HG02588 (cell line): ENCODE data around the gene HMG20A.

Source experiments
- ATAC-seq: cut with Tn5 transposase; IDR thresholded peaks from one replicate; pipeline ENCODE4 v1.9.1; 2021; ENCODE audit warnings: mild to moderate bottlenecking, moderate library complexity; ENCODE audit not compliant: unreplicated experiment

The HMG20A gene

DNA sequence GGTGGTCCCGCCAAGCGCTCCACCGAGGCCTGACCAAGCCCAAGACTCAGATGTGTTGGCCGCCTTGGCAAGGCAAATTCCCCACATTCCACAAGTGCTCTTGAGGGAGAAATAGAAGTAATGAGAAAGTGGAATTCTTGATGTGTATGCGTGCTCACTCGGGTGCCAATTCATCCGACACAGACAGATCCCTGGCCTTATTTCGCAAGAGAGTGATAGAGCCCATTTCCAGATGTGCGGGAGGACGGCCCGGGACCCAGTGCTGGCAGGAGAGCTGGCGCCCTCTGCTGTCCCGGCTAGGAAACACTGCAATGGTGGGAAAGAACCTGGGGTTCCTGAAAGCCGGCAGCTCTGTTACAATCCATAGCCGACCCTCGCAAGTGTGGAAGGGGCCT, 76.0 kb downstream of the HMG20A start:
- ATAC-seq = no peak

DNA sequence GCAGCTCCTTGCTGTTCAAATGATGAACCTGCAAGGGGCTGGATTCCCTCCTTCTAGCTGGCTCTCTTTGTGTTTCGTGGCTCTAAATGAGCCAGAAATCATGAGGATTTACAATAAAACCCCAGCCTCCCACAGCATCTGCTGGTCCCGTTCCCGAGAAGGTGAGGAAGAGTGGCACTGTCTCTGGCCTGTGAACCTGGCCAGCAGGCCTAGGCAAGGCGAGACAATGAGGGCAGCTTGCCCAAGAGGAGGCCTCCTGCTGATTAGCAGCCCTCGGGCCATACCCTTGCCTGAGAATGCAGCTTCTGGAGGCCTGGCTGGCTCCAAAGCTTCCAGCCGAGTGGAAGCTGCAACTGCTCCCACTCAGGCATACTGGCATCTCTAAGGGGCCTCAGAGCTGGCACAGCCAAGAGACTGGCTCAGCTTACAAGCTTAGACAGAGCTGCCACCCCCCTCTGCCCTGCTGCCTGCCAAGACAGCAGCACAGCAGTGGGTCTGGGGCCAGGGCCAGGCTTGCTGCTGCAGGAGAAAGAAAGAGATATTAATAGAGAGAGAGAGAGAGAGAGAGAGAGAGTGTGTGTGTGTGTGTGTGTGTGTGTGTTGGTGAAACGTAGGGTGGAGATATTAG, 76.5 kb downstream of the HMG20A start:
- no peak for ATAC-seq

DNA sequence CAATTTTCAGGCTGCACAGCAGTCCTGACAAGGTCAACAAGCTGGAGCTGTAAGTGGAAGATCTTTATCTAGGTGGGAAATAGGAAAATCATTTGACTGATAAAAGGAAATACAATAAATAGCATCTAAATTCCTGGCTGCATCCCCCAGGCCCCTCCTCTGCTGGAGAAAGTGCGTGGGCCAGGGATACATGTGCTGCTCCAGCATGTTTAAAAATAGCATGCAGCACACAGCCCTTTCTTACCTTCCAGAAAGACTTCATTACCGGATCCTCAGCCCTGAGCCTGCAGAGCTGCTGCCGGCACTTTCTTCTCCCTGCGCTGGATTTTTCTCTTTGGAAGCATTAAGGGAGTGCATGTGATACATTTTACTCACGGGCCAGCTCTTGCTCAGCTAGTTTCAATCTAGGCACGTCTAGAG, 77.3 kb downstream of the HMG20A start:
- ATAC-seq = no peak

GRCh38 chr15:77499087-77499760, 78.5 kb downstream of the HMG20A start:
- ATAC-seq = no peak

GRCh38 chr15:77500989-77501388, 80.3 kb downstream of the HMG20A start:
- ATAC-seq = no peak

- ATAC-seq = no peak
Observed at GRCh38 chr15:77502379-77503095, 81.8 kb downstream of the HMG20A start.

GRCh38 chr15:77503240-77503639, 82.6 kb downstream of the HMG20A start:
- no peak for ATAC-seq

GRCh38 chr15:77503764-77504163, 83.1 kb downstream of the HMG20A start:
- no peak for ATAC-seq

DNA sequence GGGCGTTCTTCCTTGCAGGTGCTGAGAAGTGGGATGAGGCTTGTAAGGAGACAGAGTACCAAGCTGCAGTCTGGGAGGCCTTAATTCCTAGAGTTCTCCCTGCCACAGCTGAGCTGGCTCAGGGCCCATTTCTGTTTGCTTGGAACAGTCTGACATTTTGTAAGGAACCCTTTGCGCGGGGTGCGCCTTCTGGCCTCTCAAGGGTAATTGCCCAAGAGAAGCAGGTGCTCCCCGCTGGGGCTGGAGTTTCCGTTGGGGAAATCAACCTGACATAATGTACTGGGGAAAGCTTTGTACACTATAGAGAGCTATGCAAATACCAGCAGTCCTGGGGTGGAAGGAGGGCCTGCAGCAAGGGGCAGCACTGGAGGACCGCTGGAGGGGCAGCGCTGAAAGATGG, 83.6 kb downstream of the HMG20A start:
- ATAC-seq = no peak

DNA sequence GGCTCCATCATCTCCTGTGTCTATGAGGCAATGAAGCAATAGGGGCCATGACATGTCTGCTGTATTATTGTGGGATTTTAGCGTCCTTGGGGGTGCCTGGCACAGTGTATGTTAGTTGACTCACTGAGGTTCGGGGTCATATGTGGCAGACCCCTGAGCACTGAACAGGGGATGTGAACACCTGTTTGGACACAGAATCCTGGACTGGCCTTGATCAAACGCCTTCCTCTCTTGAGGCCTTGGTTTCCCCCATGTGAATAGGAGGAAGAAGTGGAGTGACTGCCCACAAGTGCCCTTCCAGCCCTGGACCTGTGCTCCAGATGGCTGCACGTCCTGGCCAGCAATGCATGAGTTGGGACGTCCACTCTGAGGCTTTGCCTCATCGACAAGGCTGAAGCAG, 84.2 kb downstream of the HMG20A start:
- ATAC-seq = no peak

- ATAC-seq = no peak
Observed at GRCh38 chr15:77505556-77505955, 84.9 kb downstream of the HMG20A start.

- ATAC-seq = no peak
Observed at GRCh38 chr15:77506311-77507142, 85.8 kb downstream of the HMG20A start.

DNA sequence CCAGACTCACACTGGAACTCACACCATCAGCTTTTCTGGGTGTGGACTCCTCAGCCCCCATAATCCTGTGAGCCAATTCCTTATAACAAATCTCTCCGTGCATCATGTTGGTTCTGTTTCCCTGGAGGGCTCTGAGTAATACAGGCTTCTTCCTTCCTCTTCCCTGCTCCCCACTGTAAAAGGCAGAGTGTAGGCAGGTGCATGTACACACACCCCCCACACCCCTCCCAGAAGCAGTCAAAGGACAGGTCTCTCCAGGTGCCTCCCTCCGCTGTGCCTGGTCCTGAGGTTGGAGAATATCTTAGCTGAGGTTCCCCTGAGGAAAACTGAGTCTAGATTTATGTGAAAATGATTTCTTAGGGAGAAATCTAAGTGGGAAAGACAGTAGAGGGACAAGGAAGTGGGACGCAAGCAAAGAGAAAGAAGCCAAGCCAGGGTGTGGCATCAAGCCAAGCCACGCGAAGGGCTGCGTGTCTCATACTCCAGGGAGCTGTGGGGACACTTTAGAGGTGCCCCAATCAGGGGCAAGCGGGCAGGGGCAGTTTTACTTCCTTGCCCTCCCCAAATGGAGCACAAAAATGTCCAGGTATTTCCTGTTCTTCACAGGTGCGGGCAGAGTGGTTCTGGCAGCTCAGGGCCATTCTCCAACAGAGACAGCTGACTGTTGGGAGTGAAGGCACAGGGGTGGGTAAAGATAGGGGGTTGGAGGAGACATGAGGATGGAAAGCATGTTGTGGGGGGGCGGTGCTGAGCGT, 86.6 kb downstream of the HMG20A start:
- no peak for ATAC-seq

GRCh38 chr15:77507911-77508310, 87.2 kb downstream of the HMG20A start:
- ATAC-seq = no peak

GRCh38 chr15:77508541-77509243, 88.0 kb downstream of the HMG20A start:
- no peak for ATAC-seq

DNA sequence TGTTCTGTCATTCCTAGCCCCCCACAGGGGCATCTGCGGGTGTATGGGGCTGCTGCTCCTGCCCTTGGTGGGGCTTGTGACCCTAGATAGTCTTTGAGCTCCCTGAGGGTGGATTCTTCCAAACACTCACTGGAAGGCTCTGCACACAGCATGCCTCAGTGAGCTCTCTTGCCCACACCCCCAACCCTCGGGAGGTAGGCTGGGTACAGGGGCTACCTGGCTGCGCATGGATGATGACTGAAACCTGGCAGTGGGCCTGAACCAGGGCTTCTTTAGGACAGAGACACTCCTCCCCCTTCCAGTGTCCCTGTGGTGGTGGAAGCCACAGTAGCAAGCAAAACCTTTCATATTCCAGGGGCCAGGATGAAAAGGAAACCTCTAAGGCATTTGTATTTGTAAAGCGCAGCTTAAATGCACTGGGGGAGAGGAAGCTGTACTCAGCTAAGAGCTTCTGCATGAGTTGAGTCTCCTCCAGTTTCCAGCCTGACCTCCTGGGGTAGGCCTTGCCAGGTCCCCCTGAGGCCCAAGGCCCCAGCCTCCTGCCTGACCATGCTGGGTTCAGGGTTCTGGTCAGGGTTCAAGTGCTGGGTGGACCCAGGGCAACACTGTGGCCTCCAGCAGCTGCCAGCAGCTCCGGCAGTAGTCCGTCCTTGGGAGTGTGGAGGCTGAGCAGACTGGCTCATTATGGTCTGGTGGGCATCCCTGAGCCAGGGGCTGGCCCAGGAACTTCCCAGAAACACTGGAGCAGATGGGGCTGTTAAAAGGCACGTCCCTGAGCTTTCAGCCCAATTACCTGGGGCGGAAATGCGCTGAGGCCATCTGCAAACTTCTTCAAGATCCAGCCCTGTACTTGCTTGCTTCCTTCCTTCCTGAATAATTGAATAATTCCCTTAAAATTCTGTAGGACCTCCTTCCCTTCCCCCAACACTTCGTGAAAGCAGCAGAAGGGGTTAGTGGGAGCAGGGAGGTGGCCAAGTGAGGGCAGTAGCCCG, 89.7 kb downstream of the HMG20A start:
- no peak for ATAC-seq

DNA sequence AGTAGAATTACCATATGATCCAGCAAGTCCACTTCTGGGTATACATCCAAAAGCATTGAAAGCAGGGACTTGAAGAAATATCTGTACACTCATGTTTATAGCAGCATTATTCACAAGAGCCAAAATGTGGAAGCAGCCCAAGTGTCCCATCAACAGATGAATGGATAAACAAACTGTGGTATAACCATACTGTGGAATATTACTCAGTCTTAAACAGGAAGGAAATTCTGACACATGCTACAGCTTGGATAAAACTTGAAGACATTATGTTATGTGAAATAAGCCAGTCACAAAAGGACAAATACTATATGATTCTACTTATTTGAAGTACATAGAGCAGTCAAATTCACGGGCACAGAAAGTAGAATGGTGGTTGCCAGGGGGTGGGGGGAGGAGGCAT, 91.2 kb downstream of the HMG20A start:
- no peak for ATAC-seq

DNA sequence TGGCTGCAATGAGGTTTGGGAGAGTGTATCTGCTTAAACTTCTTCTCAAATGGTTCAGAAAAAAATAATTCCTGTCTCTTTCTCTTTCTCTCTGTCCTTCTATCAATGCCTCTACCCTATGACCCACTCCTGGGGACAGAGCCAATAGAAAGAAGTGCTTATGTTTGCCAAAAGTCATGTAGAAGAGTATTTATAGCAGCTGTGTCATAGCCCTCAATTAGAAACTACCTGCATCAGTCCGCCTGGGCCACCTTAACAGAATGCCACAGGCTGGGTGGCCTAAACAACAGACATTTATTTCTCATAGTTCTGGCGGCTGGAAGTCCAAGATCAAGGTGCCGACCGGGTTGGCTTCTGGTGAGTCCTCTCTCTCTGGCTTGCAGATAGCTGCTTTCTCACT, 92.5 kb downstream of the HMG20A start:
- no peak for ATAC-seq
